ENCODE measurements around the gene YAE1. TPM values are rescaled to one million over a fixed set of nuclear protein-coding genes. Genes with fewer than 3 reads are reported as not detected.
"Not testable (repeated sequence)": the region's sequence is repeated elsewhere in the genome, so short reads cannot be mapped to it uniquely, and the experiment has no call there.

YAE1 gene
- total RNA-seq, 1 donor from 2014 or later: 79.3 TPM

- Histone ChIP-seq H3K4me2 (no peak overlapping the region), H2AFZ (replicated peaks) (peak overlapping the region; percentile 89)
- no peak overlapping the region for H3K4me3 Mint-ChIP-seq
Observed at GRCh38 chr7:39539816-39540215, 26.4 kb upstream of the YAE1 start.

GRCh38 chr7:39540320-39540719 lies 25.9 kb upstream of the YAE1 start:
- Histone ChIP-seq H3K9ac (no peak overlapping the region), H3K4me1 (no peaks in the 10 kb centered on the region), H4K20me1 (ENCODE audit: low read depth) (no peaks in the 10 kb centered on the region), H3F3A (ENCODE audit: low read depth) (no peaks in the 10 kb centered on the region), H2AFZ (replicated peaks) (peak overlapping the region; percentile 89), H3K27me3 (no peaks in the 10 kb centered on the region), H3K4me2 (no peak overlapping the region), H3K79me2 (ENCODE audit: low read depth) (no peaks in the 10 kb centered on the region), H3K27ac (no peak overlapping the region), H3K4me3 (no peak overlapping the region), H3K36me3 (no peaks in the 10 kb centered on the region), H3K9me3 (ENCODE audit: low read depth) (no peaks in the 10 kb centered on the region)
- no peak for DNase-seq (ENCODE audit: low spot score)
- Mint-ChIP-seq H3K4me1 (peaks cover 4% of the 10 kb centered on the region), H3K4me3 (peak overlapping the region; percentile 3), H3K27me3 (ENCODE audit: insufficient read depth, low read depth) (peaks cover 2% of the 10 kb centered on the region), H3K9me3 (no peaks in the 10 kb centered on the region), H3K36me3 (no peaks in the 10 kb centered on the region), H3K27ac (no peak overlapping the region)
- no peak for TF ChIP-seq EZH2phosphoT487 (IDR thresholded peaks at IDR 0.05)
- TF ChIP-seq, protein P1, sequence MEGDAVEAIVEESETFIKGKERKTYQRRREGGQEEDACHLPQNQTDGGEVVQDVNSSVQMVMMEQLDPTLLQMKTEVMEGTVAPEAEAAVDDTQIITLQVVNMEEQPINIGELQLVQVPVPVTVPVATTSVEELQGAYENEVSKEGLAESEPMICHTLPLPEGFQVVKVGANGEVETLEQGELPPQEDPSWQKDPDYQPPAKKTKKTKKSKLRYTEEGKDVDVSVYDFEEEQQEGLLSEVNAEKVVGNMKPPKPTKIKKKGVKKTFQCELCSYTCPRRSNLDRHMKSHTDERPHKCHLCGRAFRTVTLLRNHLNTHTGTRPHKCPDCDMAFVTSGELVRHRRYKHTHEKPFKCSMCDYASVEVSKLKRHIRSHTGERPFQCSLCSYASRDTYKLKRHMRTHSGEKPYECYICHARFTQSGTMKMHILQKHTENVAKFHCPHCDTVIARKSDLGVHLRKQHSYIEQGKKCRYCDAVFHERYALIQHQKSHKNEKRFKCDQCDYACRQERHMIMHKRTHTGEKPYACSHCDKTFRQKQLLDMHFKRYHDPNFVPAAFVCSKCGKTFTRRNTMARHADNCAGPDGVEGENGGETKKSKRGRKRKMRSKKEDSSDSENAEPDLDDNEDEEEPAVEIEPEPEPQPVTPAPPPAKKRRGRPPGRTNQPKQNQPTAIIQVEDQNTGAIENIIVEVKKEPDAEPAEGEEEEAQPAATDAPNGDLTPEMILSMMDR (IDR thresholded peaks at IDR 0.05): no peak

More at GRCh38 chr7:39539816-39540215, 26.4 kb upstream of the YAE1 start:
- no peak overlapping the region for H3K27ac ChIP-seq
- Mint-ChIP-seq H3K27ac (no peak overlapping the region), H3K27me3 (ENCODE audit: insufficient read depth, low read depth) (peaks cover 2% of the 10 kb centered on the region), H3K4me1 (peaks cover 4% of the 10 kb centered on the region), H3K36me3 (no peaks in the 10 kb centered on the region), H3K9me3 (no peaks in the 10 kb centered on the region)
- no peak overlapping the region for H3K9ac ChIP-seq
- no peaks in the 10 kb centered on the region for H3K79me2 ChIP-seq (ENCODE audit: low read depth)
- H3K9me3 ChIP-seq (ENCODE audit: low read depth): no peaks in the 10 kb centered on the region
- no peaks in the 10 kb centered on the region for H3K36me3 ChIP-seq
- no peak overlapping the region for H3K4me3 ChIP-seq
- no peaks in the 10 kb centered on the region for H3F3A ChIP-seq (ENCODE audit: low read depth)
- DNase-seq (ENCODE audit: low spot score): peak; percentile 11
- no peaks in the 10 kb centered on the region for H4K20me1 ChIP-seq (ENCODE audit: low read depth)
- no peaks in the 10 kb centered on the region for H3K27me3 ChIP-seq
- TF ChIP-seq EZH2phosphoT487 (IDR thresholded peaks at IDR 0.05): no peak
- TF ChIP-seq, protein P1 (IDR thresholded peaks at IDR 0.05): no peak
- no peak for TF ChIP-seq EZH2 (IDR thresholded peaks at IDR 0.05)
- H3K4me1 ChIP-seq: no peaks in the 10 kb centered on the region

DNA sequence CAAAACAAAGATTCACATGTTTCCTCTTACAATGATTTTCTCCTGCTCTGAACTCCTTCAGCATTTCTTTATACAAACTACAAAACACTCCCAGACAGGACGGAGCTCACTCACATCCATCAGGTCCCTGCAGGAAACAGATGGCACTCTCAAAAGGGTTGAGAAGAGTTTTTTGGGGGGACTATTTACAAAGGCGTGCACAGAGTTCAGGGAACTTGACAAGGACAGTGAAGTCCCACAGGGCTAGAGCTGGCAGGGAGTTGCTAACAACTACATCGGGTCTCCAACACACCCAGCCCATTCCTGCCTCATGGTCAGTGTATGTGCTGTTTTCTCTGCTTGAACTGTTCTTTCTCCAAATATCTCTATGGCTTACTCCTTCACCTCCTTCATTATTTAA lies 24.7 kb upstream of the YAE1 start:
- Mint-ChIP-seq H3K4me1 (peaks cover under 1% of the 10 kb centered on the region), H3K4me3 (no peak overlapping the region), H3K27ac (no peak overlapping the region), H3K36me3 (no peaks in the 10 kb centered on the region), H3K27me3 (ENCODE audit: insufficient read depth, low read depth) (peaks cover 2% of the 10 kb centered on the region), H3K9me3 (peaks cover 3% of the 10 kb centered on the region)
- Histone ChIP-seq H3K9me3 (ENCODE audit: low read depth) (no peaks in the 10 kb centered on the region), H3K4me2 (no peak overlapping the region), H3K79me2 (ENCODE audit: low read depth) (no peaks in the 10 kb centered on the region), H3K9ac (no peak overlapping the region), H3K27ac (no peak overlapping the region), H3K27me3 (no peaks in the 10 kb centered on the region), H3K4me3 (no peak overlapping the region), H2AFZ (replicated peaks) (no peak overlapping the region), H3F3A (ENCODE audit: low read depth) (no peaks in the 10 kb centered on the region), H3K36me3 (no peaks in the 10 kb centered on the region), H3K4me1 (no peaks in the 10 kb centered on the region), H4K20me1 (ENCODE audit: low read depth) (no peaks in the 10 kb centered on the region)
- TF ChIP-seq EZH2 (IDR thresholded peaks at IDR 0.05) (no peak), EZH2phosphoT487 (IDR thresholded peaks at IDR 0.05) (no peak)
- TF ChIP-seq, protein P1 (IDR thresholded peaks at IDR 0.05): no peak
- no peak for DNase-seq (ENCODE audit: low spot score)

DNA sequence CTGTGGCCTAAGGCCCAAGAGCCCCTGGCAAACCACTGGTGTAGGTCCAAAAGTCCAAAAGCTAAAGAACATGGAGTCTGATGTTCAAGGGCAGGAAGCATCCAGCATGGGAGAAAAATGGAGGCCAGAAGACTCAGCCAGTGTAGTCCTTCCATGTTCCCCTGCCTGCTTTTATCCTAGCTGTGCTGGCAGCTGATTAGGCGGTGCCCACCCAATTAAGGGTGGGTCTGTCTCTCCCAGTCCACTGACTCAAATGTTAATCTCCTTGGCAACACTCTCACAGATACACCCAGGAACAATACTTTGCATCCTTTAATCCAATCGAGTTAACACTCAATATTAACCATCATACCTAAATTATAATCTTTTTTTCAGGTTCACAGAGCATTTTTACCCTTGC lies 21.4 kb upstream of the YAE1 start:
- DNase-seq (ENCODE audit: low spot score); H3K36me3 ChIP-seq; H4K20me1 ChIP-seq (ENCODE audit: low read depth); H3K4me1 Mint-ChIP-seq; H3K4me3 ChIP-seq; H3K36me3 Mint-ChIP-seq; H3K4me1 ChIP-seq; H3K27me3 Mint-ChIP-seq (ENCODE audit: insufficient read depth, low read depth); H3K27me3 ChIP-seq; H3K9ac ChIP-seq; H3K27ac ChIP-seq; H3K79me2 ChIP-seq (ENCODE audit: low read depth); H3K27ac Mint-ChIP-seq; H3K9me3 ChIP-seq (ENCODE audit: low read depth); H2AFZ ChIP-seq (replicated peaks); H3K4me3 Mint-ChIP-seq; H3F3A ChIP-seq (ENCODE audit: low read depth); H3K4me2 ChIP-seq: not testable (repeated sequence)
- H3K9me3 Mint-ChIP-seq: peaks cover 20% of the 10 kb centered on the region
